K562 (cell line): ENCODE measurements around the gene KLRC3. TPM values are rescaled to one million over a fixed set of nuclear protein-coding genes. Genes with fewer than 3 reads are reported as not detected.
A peak's percentile ranks its signal among the peaks of the same experiment; 100 is the strongest.

Experiments used
- ATAC-seq: fragments of 200-7000 bp; cut with Tn5 transposase; 3 replicates; pipeline ENCODE4 v1.9.1; 2020; ENCODE audit warnings: moderate library complexity
- BruUV-seq: library from RNA; stranded (reverse); fragments of 400-500 nt; replicated peaks from 2 replicates; lab custom pipeline; 2021; lab: Mats Ljungman, UMichigan
- CTCF ChIA-PET: fragments of 300-600 bp; formaldehyde crosslinking; extraction: SDS; loops from one replicate; lab custom pipeline; 2021; ENCODE audit warnings: low intra/inter-chr PET ratio; lab: Yijun Ruan, JAX
- POLR2A ChIA-PET: fragments of 300-600, 350-650 bp; sonication (Branson Sonifier 250); formaldehyde crosslinking; extraction: SDS; loops from one replicate; lab custom pipeline; 2021; ENCODE audit warnings: antibody characterized with exemption, inconsistent platforms; lab: Yijun Ruan, JAX
- DNase-seq, 4 experiments: peaks; one replicate each; pipeline versions ENCODE4 v3.0.0 to v3.0.0-alpha.2; 2011 to 2018; ENCODE audit warnings: low spot score in 3 of 4, mixed read lengths in 3 of 4; ENCODE audit errors: extremely low read depth in 1 of 4
- FAIRE-seq: peaks from 2 replicates; lab custom pipeline; 2011; peaks lifted over from hg19 to GRCh38; lab: Jason Lieb, UNC
- H2AFZ ChIP-seq: 2 replicates; pipeline ENCODE4 v1.6.0; 2011; ENCODE audit warnings: low read depth, low read length, control low read depth, inconsistent platforms
- H3K27ac ChIP-seq: fragments of 200-600 bp; 3 replicates; pipeline ENCODE4 v1.8.0; 2011; ENCODE audit warnings: low read depth, mild to moderate bottlenecking, control low read depth, inconsistent platforms, low read length, moderate library complexity, mixed read lengths; ENCODE audit errors: extremely low read depth
- H3K27me3 ChIP-seq, 2 experiments: fragments of 300-600 bp in 1 of 2; 2 replicates in 1 of 2; 3 replicates in 1 of 2; pipeline versions ENCODE4 v1.6.0 to v1.8.0; 2011; ENCODE audit warnings: inconsistent platforms in 2 of 2, low read length in 2 of 2, mild to moderate bottlenecking in 1 of 2, mixed read lengths in 1 of 2, moderate library complexity in 1 of 2; ENCODE audit not compliant: control insufficient read depth in 2 of 2, insufficient read depth in 2 of 2
- H3K36me3 ChIP-seq: fragments of 300-600 bp; 3 replicates; pipeline ENCODE4 v1.8.0; 2011; ENCODE audit warnings: mild to moderate bottlenecking, low read length, inconsistent platforms; ENCODE audit not compliant: control insufficient read depth, insufficient read depth
- H3K4me1 ChIP-seq, 2 experiments: fragments of 200-600 bp in 1 of 2; replicated peaks in 1 of 2; 2 replicates in 1 of 2; 3 replicates in 1 of 2; pipeline versions ENCODE4 v1.5.1 to v1.8.0; 2011; ENCODE audit warnings: inconsistent platforms in 2 of 2, low read length in 2 of 2, mild to moderate bottlenecking in 1 of 2, mixed read lengths in 1 of 2, moderate library complexity in 1 of 2; ENCODE audit not compliant: control insufficient read depth in 2 of 2, insufficient read depth in 2 of 2
- H3K4me2 ChIP-seq: 2 replicates; pipeline ENCODE4 v1.6.1; 2011; ENCODE audit warnings: low read length, control low read depth, inconsistent platforms, mixed read lengths; ENCODE audit not compliant: insufficient read depth
- H3K4me3 ChIP-seq: fragments of 200-600 bp; sonication (generic), shearing (Covaris generic); 2 replicates; pipeline ENCODE4 v1.5.1; 2016; ENCODE audit warnings: control low read depth, inconsistent platforms
- H3K79me2 ChIP-seq: fragments of 200-600 bp; 3 replicates; pipeline ENCODE4 v1.8.0; 2011; ENCODE audit warnings: low read length, inconsistent platforms; ENCODE audit not compliant: control insufficient read depth, insufficient read depth
- H3K9ac ChIP-seq, 2 experiments: 2 replicates each; pipeline versions ENCODE4 v1.6.0 to v1.6.1; 2011; ENCODE audit warnings: low read depth in 2 of 2, low read length in 2 of 2, control low read depth in 1 of 2, inconsistent platforms in 1 of 2, mild to moderate bottlenecking in 1 of 2, mixed read lengths in 1 of 2; ENCODE audit not compliant: insufficient read depth in 1 of 2
- H3K9me1 ChIP-seq: one replicate; pipeline ENCODE4 v1.6.0; 2011; ENCODE audit warnings: inconsistent platforms, mild to moderate bottlenecking, low read length, moderate library complexity; ENCODE audit not compliant: control insufficient read depth, insufficient read depth
- H3K9me3 ChIP-seq: replicated peaks from 2 replicates; pipeline ENCODE4 v1.5.1; 2011; ENCODE audit warnings: low read depth, low read length, inconsistent platforms; ENCODE audit not compliant: control insufficient read depth, insufficient read depth
- H4K20me1 ChIP-seq: replicated peaks from 2 replicates; pipeline ENCODE4 v1.6.1; 2011; ENCODE audit warnings: low read length, inconsistent platforms, mixed read lengths; ENCODE audit not compliant: control insufficient read depth, insufficient read depth
- EP300 ChIP-seq: IDR thresholded peaks from 2 replicates; pipeline ENCODE4 v1.6.1; 2012; ENCODE audit warnings: low read length, improper control_type of control experiment
- IRF2 ChIP-seq: sonication (generic); formaldehyde crosslinking; IDR thresholded peaks from 2 replicates; pipeline ENCODE4 v1.8.1; 2022; ENCODE audit warnings: mild to moderate bottlenecking, missing genetic modification reagents
- NFXL1 ChIP-seq: fragments of 450-650 bp; formaldehyde crosslinking; IDR thresholded peaks from 2 replicates; pipeline ENCODE4 v1.4.0; 2021; ENCODE audit warnings: mild to moderate bottlenecking
- PHB ChIP-seq: fragments of 250-450 bp; sonication (Bioruptor Pico); IDR thresholded peaks from 2 replicates; pipeline ENCODE4 v1.5.0; 2021
- POLR2A ChIP-seq: fragments of 450-650 bp; conservative IDR thresholded peaks from 2 replicates; pipeline ENCODE4 v1.6.1; 2016
- RHOXF2B ChIP-seq: fragments of 250-450 bp; sonication (Bioruptor Pico); conservative IDR thresholded peaks from 2 replicates; pipeline ENCODE4 v1.5.1; 2021
- SAP30 ChIP-seq: fragments of 200-600 bp; sonication (generic); IDR thresholded peaks from 2 replicates; pipeline ENCODE4 v1.6.1; 2012; ENCODE audit warnings: borderline replicate concordance, low read depth, mild to moderate bottlenecking, moderate library complexity, low read length, control low read depth, inconsistent platforms; ENCODE audit not compliant: insufficient read depth, poor library complexity, severe bottlenecking
- SMAD1 ChIP-seq: fragments of 150-350 bp; IDR thresholded peaks from 2 replicates; pipeline ENCODE4 v1.6.1; 2014; ENCODE audit warnings: low read length, low read depth; ENCODE audit not compliant: partially characterized antibody
- ZBTB8A ChIP-seq: fragments of 450-650 bp; IDR thresholded peaks from 2 replicates; pipeline ENCODE4 v1.6.1; 2018; ENCODE audit warnings: mild to moderate bottlenecking, moderate library complexity; ENCODE audit not compliant: partially characterized antibody
- ZNF174 ChIP-seq: fragments of 250-450 bp; sonication (Bioruptor Pico); IDR thresholded peaks from 2 replicates; pipeline ENCODE4 v1.4.0; 2020; ENCODE audit warnings: mild to moderate bottlenecking
- ZNF239 ChIP-seq: fragments of 250-450 bp; sonication (Bioruptor Pico); IDR thresholded peaks from 2 replicates; pipeline ENCODE4 v1.4.0; 2020; ENCODE audit warnings: mild to moderate bottlenecking
- WGBS: fragments of 100-300 bp; shearing (Covaris generic); methylation state at CpG from one replicate; pipeline ENCODE4 v1.1.6; 2016; ENCODE audit warnings: low coverage, mixed read lengths; ENCODE audit not compliant: insufficient coverage; ENCODE audit errors: missing lambda C conversion rate; 5-methylcytosine and 5-hydroxymethylcytosine counted together
- in situ Hi-C: fragments of 300-500 bp; cut with MboI; formaldehyde crosslinking; loops from 4 replicates; pipeline ENCODE4 v1.15.0; 2018; ENCODE audit warnings: inconsistent platforms, mixed read lengths
- intact Hi-C: fragments of 100-400 bp; cut with micrococcal nuclease; formaldehyde crosslinking; loops from 2 replicates; pipeline ENCODE4 v1.14.2; 2022
- polyA plus RNA-seq, 8 experiments: library from polyadenylated mRNA; depleted of rRNA in 4 of 8; stranded (reverse) in 5 of 8; unstranded in 3 of 8; fragments of >200 nt; fragmentation: Nextera tagmentation in 2 of 8; fragmentation: Illumina TruSeq in 1 of 8; extraction: Ambion mirVana in 2 of 8; extraction: Trizol in 1 of 8; gene quantifications; 2 replicates each; pipeline versions ENCODE4 v1.2.1 to v1.2.3, GENCODE V29; 2011 to 2014; ENCODE audit warnings: inconsistent platforms in 1 of 8, missing spikeins in 1 of 8
- total RNA-seq, 7 experiments: library from RNA; depleted of rRNA in 6 of 7; stranded (reverse); fragments of >200 nt in 6 of 7; fragmentation: Illumina TruSeq in 2 of 7; extraction: Trizol in 2 of 7; gene quantifications; 2 replicates each; pipeline versions ENCODE4 v1.2.1 to v1.2.3, GENCODE V29; 2011 to 2021; ENCODE audit warnings: low replicate concordance in 1 of 7
- TF ChIP-seq, protein P1 (sequence below), 2 experiments: fragments of 450-650 bp; IDR thresholded peaks; 2 replicates each; pipeline ENCODE4 v1.6.1; 2016; ENCODE audit warnings: mild to moderate bottlenecking in 2 of 2, borderline replicate concordance in 1 of 2, low read depth in 1 of 2, moderate library complexity in 1 of 2
- TF ChIP-seq, protein P2 (sequence below): fragments of 250-450 bp; sonication (Bioruptor Pico); IDR thresholded peaks from 2 replicates; pipeline ENCODE4 v1.6.1; 2021; ENCODE audit warnings: mild to moderate bottlenecking

KLRC3 gene
- total and polyA plus RNA-seq, 9 of the 15 experiments (the other 6 are each of a cell fraction or from before 2014, with no cell fraction given) = 0.09 to 0.32 (median 0.18) TPM; not detected in 5

DNA sequence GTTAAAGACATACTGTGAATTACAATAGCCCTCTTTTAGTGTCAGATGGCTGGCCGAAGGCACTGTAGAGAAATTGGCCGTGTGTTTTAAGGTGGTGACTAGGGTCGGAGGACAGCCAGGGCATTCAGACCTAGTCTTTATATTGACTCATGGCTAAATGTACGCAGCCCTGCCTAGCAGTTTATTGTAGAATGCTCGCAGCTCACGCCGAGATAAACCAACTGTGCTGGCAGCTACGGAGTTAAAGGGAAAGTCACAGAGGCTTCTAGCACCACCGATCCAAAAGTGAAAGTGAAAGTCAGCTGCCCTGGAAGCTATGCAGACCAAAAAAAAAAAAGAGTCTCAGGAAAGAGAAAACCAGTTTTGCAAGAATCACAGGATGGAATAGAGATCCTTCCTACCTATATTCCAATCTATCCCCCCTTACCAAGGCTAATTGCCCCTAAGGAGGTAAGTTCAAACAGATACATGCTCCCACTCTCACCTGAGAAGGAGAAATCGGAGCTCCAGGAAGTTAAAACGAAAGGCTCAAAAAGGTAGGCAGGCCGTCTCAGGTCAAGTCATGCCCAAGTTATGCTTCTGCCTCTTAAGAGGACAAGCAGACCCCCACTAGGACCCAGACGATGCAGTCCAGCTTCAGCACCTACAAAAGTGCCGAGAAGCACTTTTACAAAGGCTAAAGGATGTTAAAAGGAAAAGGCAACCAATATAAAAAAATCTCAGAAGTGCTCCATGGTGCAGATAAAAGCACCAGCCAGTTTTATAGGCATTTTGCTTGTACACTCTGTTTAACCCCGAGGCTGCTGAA, 55.4 kb downstream of the KLRC3 start:
- no TSS peak for BruUV-seq
- peak overlapping the region; percentile 99 for H3K27ac ChIP-seq
- CTCF ChIA-PET = no interaction called here
- TF ChIP-seq ZBTB8A (no peak), ZNF239 (no peak), ZNF174 (no peak), PHB (CRISPR knock-in tag) (no peak), NFXL1 (CRISPR knock-in tag) (no peak), IRF2 (CRISPR knock-in tag) (peak; percentile 99), SMAD1 (no peak), POLR2A (no peak; the same call in 1 of the 2 replicates), RHOXF2B (no peak), SAP30 (peak; percentile 62), EP300 (no peak)
- TF ChIP-seq, protein P1, sequence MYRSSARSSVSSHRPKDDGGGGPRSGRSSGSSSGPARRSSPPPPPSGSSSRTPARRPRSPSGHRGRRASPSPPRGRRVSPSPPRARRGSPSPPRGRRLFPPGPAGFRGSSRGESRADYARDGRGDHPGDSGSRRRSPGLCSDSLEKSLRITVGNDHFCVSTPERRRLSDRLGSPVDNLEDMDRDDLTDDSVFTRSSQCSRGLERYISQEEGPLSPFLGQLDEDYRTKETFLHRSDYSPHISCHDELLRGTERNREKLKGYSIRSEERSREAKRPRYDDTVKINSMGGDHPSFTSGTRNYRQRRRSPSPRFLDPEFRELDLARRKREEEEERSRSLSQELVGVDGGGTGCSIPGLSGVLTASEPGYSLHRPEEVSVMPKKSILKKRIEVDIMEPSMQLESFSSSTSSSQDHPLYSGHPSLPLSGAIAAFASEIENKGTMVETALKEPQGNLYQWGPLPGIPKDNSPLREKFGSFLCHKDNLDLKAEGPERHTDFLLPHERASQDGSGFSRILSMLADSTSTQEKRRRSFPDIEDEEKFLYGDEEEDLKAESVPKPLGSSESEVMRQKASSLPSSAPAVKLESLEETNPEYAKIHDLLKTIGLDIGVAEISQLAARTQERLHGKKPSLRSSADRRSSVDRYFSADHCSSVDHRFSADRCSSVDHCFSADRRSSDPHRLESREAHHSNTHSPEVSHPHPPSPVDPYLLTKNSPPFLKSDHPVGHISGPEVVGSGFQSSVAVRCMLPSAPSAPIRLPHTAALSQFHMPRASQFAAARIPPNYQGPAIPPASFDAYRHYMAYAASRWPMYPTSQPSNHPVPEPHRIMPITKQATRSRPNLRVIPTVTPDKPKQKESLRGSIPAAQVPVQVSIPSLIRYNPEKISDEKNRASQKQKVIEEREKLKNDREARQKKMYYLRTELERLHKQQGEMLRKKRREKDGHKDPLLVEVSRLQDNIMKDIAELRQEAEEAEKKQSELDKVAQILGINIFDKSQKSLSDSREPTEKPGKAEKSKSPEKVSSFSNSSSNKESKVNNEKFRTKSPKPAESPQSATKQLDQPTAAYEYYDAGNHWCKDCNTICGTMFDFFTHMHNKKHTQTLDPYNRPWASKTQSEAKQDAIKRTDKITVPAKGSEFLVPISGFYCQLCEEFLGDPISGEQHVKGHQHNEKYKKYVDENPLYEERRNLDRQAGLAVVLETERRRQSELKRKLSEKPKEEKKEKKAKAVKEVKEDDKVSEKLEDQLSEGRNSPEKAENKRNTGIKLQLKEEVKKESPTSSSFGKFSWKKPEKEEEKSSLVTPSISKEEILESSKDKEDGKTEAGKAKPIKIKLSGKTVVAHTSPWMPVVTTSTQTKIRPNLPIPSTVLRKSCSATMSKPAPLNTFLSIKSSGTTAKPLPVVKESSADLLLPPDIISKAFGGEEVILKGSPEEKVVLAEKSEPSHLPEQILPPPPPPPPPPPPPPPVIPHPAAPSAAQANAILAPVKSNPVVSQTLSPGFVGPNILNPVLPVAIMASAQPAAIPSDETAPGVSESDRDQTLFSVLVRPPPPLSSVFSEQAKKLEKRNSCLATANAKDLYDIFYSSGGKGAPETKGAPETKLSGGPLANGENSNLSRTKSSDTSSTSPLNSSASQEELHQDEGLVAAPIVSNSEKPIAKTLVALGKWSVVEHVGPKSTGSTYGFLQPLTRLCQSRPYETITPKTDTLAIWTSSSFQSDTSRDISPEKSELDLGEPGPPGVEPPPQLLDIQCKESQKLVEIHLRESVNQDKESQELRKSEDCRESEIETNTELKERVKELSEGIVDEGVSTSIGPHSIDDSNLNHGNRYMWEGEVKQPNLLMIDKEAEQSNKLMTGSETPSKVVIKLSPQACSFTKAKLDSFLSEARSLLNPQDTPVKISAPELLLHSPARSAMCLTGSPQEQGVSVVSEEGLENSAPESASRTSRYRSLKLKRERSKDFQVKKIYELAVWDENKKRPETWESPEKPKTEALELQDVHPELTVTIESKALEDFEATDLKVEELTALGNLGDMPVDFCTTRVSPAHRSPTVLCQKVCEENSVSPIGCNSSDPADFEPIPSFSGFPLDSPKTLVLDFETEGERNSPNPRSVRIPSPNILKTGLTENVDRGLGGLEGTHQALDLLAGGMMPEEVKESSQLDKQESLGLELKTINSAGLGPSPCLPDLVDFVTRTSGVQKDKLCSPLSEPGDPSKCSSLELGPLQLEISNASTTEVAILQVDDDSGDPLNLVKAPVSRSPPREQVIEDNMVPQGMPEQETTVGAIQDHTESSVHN (IDR thresholded peaks at IDR 0.05; ENCODE audit: borderline replicate concordance in 1 of 2, low read depth in 1 of 2) = peak in 1 of 2 experiments; percentile 79; a peak in 2 of 4 replicates
- TF ChIP-seq, protein P2, sequence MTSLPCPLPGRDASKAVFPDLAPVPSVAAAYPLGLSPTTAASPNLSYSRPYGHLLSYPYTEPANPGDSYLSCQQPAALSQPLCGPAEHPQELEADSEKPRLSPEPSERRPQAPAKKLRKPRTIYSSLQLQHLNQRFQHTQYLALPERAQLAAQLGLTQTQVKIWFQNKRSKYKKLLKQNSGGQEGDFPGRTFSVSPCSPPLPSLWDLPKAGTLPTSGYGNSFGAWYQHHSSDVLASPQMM (CRISPR knock-in tag) = no peak

More for the DNA sequence above, 55.4 kb downstream of the KLRC3 start:
- H4K20me1 ChIP-seq = no peaks in the 10 kb centered on the region
- ATAC-seq = peak; percentile 64
- peak overlapping the region; percentile 91 for H2AFZ ChIP-seq
- H3K4me2 ChIP-seq = peak overlapping the region; percentile 97
- intact Hi-C loops = no loop called here
- in situ Hi-C loops = no loop called here
- WGBS = 2% methylated on average over 15 of the region's 15 CpGs
- H3K4me3 ChIP-seq = peak overlapping the region; percentile 65
- no peaks in the 10 kb centered on the region; the same call in 2 of the 3 replicates for H3K36me3 ChIP-seq
- peak overlapping the region; percentile 91 to 92; a peak in 3 of 4 replicates for H3K9ac ChIP-seq
- no peaks in the 10 kb centered on the region for H3K27me3 ChIP-seq
- no peaks in the 10 kb centered on the region for H3K9me1 ChIP-seq
- POLR2A ChIA-PET = interaction anchor here (0.6 to 0.9 kb wide), 3 partner anchors 17 to 777 kb away, joined by 3 to 4 read pairs (median 4); no protein-coding TSS in a partner anchor
- peak; percentile 68 for FAIRE-seq
- peaks cover 2 to 24% of the 10 kb centered on the region in 2 experiments; a peak in 4 of 5 replicates for H3K4me1 ChIP-seq
- peaks cover 31% of the 10 kb centered on the region for H3K79me2 ChIP-seq
- DNase-seq = peak in 2 of 4 experiments; percentile 50 to 73
- H3K9me3 ChIP-seq = peaks cover 6% of the 10 kb centered on the region
